NCI-H510A treated with DMSO at 0.1 percent for 48 hours (cell line): ENCODE measurements around the gene SLC12A8.

Experiments used
- DNase-seq: peaks from one replicate; lab custom pipeline; 2025; lab: John Stamatoyannopoulos, UW

SLC12A8 gene

DNA sequence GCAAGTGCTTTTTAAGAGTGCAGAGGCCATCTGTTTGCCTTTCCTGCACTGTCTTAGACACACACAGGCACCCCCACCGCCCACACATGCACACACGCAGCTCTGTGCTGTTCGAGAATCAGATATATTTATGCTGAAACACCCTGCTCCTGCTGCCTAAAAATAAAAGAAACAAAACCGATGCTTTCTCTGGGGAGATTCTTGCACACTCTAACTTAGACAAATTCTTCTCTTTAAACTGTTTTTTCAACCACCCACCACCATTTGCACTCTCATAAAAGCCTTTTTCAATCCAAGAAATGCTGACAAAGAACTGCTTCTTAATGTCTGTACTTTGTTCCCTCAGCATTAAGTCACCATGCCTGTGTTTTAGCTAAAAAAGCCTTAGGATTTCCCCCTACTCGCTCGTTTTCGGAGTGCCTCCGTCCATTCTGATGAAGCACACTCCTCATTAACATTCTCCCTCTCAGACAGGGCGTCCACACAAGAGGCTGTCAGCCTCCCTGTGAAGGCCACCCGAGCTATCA lies 26.2 kb downstream of the SLC12A8 start:
- no peak for DNase-seq

DNA sequence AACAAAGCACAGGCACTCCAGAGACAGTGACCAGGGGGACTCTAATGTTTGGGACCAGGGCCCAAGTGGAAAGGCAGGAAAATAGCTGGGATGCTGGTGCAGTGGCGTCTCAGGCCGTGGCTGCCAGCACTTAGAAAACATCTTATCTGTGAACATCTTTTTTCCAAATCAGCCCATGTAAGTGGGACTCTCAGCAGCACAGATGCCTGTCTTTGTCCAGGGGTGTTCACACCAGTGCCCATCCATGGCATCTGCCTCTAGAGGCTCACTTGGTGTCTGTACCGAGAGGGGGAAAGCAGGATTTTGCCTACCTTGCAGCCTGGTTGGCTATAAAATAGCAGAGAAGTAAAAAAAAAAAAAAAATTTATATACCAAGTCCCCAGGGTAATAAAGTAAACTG lies 26.7 kb downstream of the SLC12A8 start:
- no peak for DNase-seq

DNA sequence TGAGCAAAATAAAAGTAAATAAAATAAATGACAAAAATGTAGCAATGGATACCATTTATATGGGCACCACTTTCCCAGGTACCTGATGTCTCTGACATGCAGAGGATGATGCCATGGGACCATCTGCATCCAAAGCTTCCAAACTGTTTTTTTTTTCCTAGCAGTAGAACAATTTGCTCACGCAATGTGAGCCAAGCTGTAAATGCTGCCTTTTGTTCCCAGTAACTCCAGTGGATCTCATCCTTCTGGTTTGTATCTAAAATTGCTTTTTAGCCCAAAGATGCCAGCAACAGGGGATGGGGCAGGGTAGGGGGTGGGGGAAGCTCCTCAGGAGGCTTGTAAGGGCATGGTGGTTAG lies 32.7 kb downstream of the SLC12A8 start:
- no peak for DNase-seq

DNA sequence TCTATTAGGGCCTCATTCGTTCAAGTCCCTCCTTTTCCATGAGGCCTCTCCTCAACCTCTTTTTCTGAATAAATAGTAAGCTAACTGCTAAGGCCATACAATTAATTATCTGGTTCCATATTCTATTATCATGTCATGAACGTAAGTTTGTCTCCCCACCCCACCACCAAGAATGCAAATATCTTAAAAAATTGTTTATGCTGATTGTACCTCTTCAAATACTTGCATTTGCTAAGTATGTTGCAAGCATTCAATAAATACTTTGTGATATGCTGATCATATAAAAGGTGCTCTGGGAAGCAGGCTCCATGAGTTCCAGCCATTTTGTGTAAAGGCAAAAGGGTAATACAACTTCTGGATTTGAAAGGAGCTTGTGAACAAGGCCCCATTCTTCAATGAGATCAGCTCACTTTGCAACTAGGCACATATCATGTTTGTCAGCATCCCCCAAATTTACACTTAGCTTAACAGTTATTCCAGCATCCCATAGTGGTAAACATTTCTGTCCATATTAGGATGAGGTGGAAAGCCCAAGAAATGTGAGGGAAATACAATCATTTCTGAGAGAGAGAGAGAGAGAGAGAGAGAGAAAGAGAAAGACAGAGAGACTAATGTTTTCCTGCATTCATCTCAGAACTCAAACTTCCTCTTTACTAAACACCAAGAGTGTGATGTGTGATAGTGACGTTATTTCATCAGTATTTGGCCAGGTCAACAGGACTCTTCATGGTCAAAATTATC lies 33.2 kb downstream of the SLC12A8 start:
- DNase-seq, result no peak

DNA sequence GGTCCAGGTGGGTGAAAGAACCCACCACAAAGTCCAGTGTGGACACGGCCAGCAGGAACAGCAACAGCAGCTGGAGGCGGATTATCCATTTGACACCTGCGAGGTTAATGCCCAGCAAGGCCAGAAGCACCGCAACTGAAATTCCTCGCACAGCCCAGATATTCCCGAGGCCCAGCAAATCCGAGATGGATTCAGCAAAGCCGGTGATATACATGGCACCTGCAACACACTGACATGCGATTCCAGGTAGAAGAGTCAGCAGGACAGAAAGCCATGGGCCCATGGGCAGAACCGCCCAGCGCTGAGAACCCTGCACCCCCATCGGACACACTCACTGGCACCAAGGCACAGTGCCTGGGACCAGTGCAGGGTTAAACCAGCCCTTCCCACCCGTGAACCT lies 34.8 kb downstream of the SLC12A8 start:
- DNase-seq, result no peak

DNA sequence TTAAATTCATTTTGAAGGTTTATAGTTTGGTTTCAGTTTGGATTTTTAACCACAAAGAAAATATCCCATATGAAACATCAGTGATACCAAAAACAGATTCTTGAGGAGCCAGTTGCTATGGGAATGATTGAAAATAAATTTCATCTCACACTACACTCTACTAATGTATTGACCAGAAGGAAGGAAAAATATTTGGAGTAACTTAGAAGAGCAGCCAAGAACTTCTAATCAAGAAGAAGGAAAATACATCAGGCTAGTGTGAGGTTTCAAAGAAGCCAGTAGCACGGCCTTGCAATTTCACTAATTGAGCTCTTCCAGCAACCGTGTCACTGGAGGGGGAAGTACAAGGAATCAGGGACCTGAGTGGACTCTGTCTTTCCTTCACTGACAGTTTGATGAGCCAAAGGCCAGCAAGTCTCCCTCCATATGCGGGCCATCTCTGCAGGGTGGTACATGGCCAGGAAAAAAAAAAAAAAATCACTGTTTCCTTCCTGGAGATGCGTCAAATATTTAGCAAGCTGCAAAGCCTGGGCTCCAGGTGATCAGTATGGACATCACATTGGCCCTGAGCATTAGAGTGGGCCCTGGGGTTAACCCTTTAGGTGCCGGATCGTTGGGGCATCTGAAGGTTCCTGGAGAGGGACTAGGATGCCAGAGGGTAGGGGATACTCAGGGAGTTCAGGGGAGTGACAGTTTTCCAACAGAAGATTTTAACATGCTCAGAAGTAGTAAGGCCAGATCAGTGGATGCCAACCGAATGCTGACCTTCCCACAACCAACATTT lies 37.1 kb downstream of the SLC12A8 start:
- DNase-seq, result no peak

DNA sequence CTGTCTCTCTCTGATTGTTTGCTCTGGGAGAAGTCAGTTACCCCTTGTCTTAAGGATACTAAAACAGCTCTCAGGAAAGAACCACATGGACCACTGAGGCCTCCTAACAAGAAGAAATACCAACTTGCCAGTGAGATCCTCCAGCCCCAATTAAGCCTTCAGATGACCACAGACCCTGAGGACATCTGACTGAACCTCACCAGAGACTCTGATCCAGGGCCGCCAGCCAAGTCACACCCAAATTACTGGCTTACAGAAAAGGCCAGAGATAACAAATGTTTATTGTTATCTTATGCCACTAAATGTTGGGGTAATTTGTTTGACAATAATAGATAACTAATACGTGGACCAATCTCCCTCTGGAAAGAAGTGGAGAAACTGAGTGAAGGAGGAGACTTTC lies 40.2 kb downstream of the SLC12A8 start:
- DNase-seq, result no peak

DNA sequence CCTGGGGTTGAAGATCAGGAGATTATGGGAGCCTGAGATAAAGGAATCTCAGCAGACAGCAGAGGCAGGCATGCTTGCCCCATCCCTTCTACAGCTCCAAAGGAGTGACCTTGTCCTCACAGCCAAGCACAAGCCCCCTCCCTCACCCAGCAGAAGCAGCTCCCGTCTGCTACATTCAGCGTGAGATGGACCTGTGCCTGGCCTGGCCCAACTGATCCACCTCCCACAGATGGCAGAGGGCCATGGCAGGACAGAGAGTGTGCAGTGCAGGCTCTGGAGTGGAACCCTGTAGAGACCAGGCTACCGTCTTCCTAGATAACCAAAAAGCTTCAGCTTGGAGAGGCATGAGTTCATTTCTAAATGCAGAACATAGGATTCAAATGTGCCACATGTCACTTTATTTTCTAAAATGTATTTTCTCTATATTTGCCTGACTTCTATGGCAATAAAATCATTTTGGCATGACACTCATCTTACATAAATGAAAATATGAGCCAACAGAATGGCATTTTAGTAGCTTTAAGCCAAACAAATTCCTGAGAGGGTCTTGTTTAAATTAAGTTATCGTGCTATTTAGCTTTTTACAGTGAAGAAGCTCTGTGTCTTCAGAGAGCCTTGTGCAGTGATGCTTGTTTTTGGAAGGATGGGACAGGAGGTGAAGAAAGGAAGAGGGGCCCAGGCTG lies 43.7 kb downstream of the SLC12A8 start:
- no peak for DNase-seq

DNA sequence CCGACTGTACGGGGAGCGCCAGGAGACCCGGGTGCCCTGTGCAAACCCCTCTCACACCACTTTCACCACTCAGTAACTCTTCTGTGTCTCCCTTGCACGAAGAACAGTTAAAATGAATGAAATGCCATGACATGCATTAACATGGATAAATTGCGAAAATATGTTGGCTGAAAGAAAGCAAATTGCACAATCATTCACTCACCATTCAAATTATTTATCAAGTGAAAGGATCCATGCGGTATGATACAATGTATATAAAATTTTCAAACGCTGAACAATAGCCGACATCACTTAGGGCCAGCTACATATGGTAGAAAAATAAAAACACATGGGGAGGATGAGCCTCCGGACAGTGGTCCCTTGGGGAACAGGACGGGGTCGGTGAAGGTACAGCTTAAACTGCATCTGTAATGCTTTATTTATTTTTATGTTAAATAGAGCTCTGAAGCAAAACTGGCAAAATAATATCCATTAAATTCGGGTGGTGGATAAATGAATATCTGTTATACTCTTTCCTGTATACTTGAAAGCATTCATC lies 45.9 kb downstream of the SLC12A8 start:
- DNase-seq, result no peak

DNA sequence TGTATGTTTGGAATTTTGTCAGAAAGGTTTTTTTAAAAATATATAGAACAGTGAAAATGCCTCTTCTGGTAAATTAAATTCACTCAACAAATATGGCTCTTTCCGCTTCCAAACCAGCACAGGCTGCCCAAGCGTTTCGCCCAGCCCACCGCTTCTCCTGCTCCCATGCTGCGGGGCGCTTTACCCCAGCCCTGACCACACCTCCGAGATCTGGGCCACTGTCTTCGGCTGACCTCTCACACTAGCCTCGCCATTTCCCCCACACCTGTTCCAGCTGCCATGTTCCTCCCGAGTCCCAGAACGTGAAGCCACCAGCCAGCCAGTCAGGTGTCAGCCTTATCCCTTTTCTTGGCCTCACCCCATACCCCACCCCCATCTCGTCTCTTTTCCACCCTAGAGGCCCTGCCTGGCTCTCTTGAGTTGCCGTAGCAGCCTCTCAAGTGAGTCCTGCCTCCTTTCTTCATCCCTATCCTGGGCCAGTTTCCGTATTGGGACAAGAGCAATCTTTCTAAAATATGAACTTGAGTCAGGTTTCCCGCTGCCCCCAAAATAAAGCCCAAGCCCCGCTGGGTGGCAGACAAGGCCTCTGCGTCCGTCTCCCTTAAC lies 46.5 kb downstream of the SLC12A8 start:
- DNase-seq, result no peak

DNA sequence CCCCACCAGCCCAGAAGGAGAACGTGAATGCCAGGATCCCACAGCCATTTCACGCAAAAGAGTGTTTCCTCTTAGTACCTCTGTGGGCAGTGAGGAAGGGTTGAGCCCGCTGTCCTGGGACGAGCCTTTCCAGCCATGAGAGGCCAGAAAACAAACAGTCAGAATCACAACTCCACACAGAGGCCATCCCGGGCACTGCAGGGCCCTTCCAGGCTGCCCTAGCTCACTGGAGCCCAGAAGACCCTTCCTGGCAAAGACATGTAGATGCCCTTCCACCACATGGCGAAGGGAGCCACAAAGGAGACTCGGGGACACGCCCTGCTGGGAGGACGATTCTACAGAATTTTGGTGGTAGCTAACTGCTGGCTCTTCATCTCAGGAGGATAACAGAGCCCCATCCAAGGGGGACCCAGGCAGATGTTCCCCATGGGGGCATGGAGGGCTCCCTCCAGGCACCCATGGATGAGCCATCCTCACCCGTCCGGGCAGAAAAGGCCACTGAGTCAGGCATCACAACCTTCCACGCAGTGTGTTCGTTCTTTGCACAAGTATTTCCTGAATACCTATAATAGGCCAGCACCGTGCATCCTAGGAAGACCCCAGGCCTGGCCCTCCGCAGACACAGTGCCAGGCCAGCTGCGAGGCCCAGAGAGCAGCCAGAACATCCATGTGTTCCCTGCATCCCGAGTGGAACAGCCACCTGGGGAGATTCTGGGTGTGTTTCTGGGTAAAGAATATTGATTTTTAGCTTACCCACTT lies 47.2 kb downstream of the SLC12A8 start:
- no peak for DNase-seq

DNA sequence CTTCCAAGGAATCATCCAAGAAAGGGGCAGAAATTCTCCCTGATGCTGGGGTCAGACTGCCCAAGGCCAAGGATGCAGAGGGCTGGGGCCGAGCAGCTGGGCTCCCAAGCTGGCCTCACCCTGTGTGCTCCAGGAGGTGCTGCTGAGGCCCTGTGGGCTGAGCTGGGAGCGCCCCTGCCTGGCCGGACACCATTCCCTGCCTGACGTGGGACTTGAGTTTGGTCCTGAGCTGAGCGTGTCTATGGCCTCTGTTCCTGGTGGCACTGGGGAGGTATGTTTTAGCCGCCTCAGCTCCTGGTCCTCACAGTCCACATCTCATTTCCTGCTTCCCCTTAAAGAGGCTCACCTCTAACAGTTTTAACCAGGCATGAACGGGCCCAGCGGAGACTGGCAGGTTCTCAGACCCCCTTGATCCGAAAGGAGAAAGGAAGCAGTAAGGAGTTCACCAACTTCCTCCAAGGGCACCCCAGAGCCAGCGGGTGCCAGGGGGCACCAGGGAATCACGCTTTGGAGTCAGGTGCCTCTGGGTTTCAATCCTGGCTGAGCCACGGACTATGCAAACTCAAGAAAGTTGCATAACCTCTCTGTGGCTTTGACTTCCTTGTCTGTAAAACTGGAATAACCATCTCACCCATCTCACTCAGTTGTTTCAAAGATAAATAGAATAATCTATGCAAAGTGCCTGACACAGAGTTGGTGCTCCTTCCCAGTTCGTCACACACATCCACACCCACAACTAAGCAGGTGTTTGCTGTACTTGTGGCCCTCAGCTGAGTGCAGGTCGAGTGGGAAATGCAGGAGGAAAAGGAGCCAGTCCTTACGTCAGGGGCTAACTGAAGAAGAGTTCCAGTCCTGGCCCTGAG lies 48.6 kb downstream of the SLC12A8 start:
- peak; percentile 62 for DNase-seq

DNA sequence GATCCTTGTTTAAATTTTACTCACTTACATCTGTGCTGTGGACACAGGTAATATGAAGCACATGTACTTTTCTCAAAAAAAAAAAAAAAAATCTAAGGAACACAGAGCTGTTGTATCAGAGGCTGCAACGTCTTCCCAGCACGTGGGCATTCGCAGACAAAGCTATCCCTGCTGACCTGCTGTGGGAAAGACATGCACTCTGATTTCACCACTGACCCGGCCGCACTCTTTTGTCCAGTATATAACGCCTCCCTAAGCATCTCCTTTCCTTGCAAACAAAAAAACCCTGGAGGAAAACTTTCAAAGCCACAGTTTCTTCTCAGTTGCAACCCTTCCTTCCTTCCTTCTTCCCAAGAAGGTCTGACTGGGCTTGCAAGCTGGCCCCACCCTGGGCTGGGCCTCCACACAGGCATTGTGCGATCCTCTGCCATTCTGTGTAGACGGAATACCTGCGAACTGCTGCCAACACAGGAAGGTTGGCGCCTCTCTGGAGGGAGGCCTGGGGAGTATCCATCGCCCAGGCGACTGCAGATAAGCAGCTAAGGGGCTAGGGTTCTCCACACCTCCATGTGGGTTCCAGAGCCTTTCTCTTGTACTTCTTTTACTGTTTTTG lies 50.8 kb downstream of the SLC12A8 start:
- no peak for DNase-seq

DNA sequence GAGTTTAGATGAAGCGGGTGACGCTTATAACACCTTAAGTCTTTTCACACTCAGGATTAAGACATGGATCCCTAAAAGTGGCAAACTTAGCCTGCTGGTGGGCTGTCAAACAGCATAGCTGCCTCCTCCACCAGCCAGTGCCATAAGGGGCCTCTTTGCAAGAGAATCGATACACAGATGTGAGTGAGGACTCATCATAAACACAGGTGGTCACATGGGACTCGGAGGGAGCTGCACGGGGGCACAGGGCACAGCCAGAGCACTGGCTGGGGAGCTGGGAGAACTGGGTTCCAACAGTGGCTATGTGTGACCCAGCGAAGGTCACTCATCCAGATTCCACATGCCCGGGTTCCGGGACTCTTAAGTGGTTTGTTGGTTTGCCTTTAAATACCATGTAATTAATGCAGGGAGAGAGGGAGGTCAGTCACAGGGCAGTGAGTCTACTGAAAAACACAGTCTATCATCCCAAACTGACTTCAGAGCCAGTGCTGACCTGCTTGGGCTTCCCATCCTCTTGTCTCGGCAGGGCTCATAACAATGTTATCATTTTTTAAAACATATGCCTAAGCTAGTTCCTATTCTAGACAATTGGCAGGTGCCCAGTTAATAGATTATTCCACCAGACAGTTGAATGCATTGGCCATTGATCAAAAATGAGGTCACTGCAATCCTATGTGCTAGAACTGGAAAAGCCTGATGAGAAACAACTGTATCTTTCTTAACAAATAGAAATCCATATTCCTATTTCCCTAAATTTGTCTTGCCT lies 51.8 kb downstream of the SLC12A8 start:
- no peak for DNase-seq

DNA sequence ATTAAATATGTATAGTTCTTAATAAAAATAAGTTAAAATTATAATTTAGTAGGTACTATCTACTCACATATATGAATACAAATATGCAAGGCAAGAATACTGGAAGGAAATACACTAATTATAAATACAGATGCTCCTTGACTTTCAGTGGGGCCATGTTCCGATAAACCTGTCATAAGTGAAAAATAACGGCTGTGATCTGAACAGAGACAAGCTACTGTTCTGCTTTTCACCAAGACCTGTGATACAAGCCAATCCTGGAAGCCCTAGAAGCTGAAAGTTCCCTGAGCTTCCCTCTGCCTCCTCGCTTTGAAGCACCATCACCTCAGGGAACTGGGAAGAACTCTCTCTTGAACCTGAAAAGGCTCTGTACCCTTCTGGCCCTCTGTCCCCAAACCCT lies 55.4 kb downstream of the SLC12A8 start:
- no peak for DNase-seq

DNA sequence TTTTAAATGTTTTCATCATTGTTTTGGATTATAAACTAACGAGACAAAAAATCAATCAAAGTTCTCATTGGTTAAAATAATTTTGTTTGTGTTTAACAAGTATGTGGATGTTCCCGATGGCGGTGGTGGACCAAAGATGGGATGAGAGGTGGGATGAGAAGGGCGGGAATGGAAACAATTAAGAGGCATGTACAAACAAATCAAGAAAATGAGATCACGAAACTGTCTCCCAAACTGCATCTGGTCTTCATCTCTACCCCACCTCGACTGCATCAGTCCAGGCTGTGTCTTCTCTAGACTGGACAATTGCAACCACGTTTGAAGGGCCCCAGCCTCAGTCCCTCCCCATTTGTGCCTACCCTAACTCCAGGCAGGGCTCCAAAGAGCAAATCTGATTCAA lies 56.1 kb downstream of the SLC12A8 start:
- no peak for DNase-seq

DNA sequence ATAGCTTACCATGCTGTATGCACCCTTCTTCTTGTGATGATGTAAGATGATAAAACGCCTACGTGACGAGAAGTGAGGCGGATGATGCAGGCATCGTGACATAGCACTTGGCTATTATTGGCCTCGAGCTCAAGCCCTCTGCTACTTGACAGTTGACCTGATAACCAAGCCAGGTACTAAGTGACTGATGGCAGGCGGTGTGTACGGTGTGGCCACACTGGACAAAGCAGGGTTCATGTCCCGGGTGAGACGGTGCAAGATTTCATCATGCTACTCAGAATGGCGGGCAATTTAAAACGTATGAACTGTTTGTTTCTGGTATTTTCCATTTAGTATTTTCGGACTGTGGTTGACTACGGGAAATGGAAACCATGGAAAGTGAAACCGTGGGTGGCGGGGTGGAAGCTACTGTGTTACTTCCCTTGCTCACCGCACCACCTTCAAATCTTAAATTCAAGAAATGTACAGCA lies 57.7 kb downstream of the SLC12A8 start:
- DNase-seq, result no peak

DNA sequence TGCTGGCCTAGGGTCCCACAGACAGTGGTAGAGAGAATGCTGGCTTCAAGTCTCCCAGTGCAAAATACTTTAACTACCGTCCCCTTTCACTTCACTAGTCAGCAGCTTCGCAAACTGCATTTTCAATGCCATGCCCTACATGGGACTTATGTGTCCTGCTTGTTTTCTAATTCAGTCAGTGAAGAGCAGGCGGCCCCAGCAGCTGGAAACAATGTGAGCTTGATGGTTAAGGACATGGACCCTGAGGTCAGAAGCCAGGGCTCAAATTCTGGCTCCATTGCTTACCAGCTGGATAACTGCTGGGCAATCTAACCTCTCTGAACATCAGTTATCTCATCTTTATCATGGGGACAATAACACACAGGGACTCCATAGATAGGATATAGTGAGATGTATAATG lies 58.4 kb downstream of the SLC12A8 start:
- no peak for DNase-seq

DNA sequence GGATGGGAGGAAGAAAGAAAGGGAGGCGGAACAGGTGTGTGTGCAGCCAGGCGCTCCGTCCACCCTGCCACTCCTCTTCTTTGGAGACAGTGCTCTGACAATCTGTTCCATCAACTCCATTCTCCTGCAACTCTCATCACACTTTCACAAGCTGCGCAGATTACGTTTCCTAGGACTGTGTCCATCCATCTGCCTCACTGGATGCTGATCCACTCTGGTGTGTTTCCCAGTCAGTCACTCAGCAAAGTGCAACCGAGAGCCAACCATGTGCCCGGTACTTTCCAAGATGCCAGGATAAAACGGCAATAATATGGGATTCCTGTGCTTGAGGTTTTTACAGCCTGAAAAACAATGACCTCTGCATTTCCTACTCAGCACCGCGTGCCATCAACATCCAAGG lies 59.6 kb downstream of the SLC12A8 start:
- DNase-seq, result no peak
